Keratinocyte (primary cell): Measurements from ENCODE around the gene TEX28.
"Not testable (repeated sequence)": the region's sequence is repeated elsewhere in the genome, so short reads cannot be mapped to it uniquely, and the experiment has no call there.

Experiments
- CTCF ChIP-seq, 3 experiments: IDR thresholded peaks in 1 of 3; conservative IDR thresholded peaks in 1 of 3; optimal IDR thresholded peaks in 1 of 3; 2 replicates in 2 of 3; 3 replicates in 1 of 3; pipeline versions ENCODE3 to v1.5.1; 2011; ENCODE audit warnings: low read length in 3 of 3, mild to moderate bottlenecking in 3 of 3, moderate library complexity in 2 of 3, control low read depth in 1 of 3, inconsistent platforms in 1 of 3; ENCODE audit not compliant: insufficient read depth in 2 of 3; ENCODE audit errors: extremely low read depth in 1 of 3
- EZH2 ChIP-seq: IDR thresholded peaks from one replicate; pipeline ENCODE4 v1.6.1; 2012; ENCODE audit warnings: inconsistent platforms, mild to moderate bottlenecking, low read length, moderate library complexity

DNA sequence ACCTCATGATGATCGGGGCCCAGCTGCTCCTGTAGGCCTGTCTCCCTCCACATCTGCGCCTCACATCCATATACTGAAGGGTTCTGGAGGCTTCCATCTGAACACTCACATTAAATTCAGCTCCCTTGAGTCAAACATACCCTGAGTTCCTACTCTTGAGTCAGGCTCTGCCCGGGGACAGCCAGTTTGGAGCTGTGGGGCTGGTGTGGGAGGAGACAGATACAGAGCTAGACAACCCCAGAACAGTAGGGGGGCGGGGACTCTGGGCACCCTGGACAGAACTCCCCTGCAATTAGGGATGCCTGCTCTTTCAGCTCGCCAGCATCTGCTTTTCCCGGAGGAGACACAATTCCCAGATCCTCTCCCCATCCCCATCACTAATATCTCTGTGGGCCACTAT lies 31.9 kb downstream of the TEX28 start:
- not testable (repeated sequence) for TF ChIP-seq EZH2; CTCF (optimal IDR thresholded peaks at IDR 0.05 in 1 of 3, IDR thresholded peaks at IDR 0.05 in 1 of 3, conservative IDR thresholded peaks at IDR 0.05 in 1 of 3; ENCODE audit: extremely low read depth in 1 of 3, insufficient read depth in 2 of 3, low read length in 3 of 3)
